ENCODE data around the gene ZNF511. TPM values are rescaled to one million over a fixed set of nuclear protein-coding genes. Genes with fewer than 3 reads are reported as not detected.

Gene ZNF511
- total RNA-seq, 2 experiments from 2014 or later: 48.7 to 51.5 TPM

DNA sequence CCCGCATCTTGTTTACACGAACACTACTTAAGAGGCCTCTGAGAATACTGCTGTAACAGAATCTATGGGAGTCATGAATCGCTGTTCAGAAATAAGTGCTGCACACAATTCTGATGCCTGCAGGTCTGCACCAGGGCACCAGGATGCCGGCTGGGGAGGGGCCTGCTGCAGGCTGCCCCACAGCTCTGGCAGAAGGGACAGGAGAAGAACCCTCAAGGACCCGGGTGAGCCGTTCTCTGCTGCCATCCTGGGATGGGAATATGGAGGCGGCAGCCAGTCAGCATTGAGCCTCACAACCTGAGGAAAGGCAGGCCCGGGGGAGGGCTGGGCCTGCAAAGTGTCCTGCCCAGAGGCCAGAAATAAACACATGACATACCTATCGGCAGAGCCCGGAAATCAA lies 11.2 kb upstream of the ZNF511 start:
- ChIA-PET CTCF (no interaction called here), POLR2A (no interaction called here)
- peaks cover 51% of the 10 kb centered on the region for H3K36me3 Mint-ChIP-seq

DNA sequence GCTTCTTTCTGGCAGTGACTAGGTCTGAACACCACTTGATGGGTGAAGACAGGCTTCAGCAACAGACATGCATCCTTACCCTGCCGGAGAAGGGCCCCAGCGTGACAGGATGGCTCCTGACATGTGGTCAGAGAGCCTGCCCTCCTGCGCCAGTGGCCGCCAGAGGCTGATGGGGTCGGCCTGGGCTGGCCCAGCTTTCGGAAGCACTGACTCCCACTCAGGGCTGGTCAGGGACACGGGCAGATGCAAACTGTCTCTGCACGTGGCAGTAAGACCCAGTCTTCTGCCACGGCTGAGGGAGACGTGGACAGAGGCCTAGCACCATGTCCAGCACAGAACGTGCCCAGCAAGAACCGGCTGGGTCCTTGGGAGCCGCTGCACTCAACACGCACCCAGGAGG lies 10.2 kb upstream of the ZNF511 start:
- Mint-ChIP-seq H3K9me3 (no peaks in the 10 kb centered on the region), H3K36me3 (peaks cover 50% of the 10 kb centered on the region), H3K27ac (no peak overlapping the region), H3K4me1 (ENCODE audit: low read depth) (peaks cover 5% of the 10 kb centered on the region), H3K4me3 (no peak overlapping the region), H3K27me3 (no peaks in the 10 kb centered on the region)
- DNase-seq: no peak
- CTCF ChIA-PET: interaction anchor here (1.1 kb wide), 1 partner anchor 31 kb away, joined by 4 read pairs; no protein-coding TSS in a partner anchor
- intact Hi-C loops (cut with micrococcal nuclease): no loop called here
- POLR2A ChIA-PET: no interaction called here

More for the DNA sequence above, 11.2 kb upstream of the ZNF511 start:
- H3K4me1 Mint-ChIP-seq (ENCODE audit: low read depth): peaks cover 11% of the 10 kb centered on the region
- no peaks in the 10 kb centered on the region for H3K9me3 Mint-ChIP-seq
- DNase-seq: no peak
- H3K27me3 Mint-ChIP-seq: no peaks in the 10 kb centered on the region
- intact Hi-C loops (cut with micrococcal nuclease): no loop called here
- H3K4me3 Mint-ChIP-seq: no peak overlapping the region
- H3K27ac Mint-ChIP-seq: no peak overlapping the region

DNA sequence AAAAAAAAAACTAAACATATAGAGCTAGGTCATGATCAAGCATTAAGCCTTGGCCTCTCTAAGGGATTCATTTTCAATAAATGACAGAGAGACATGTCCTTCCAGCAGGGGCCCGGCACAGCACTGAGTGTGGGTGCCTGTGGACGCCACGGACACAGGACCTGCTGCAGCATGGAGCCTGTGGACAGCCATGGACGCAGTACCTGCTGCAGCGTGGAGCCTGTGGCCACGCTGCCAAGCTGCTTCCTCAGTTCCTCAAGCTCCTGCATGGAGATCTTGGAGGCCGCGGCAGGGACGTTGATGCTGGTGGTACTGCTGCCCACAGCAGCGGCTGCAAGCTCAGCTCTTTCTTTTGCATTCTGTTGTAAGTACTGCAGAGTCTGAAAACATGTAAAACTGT lies 9.5 kb upstream of the ZNF511 start:
- CTCF ChIA-PET: interaction anchor here (1.1 kb wide), 1 partner anchor 30 kb away, joined by 4 read pairs; no protein-coding TSS in a partner anchor
- Mint-ChIP-seq H3K27ac (no peak overlapping the region), H3K4me1 (ENCODE audit: low read depth) (peaks cover 6% of the 10 kb centered on the region), H3K36me3 (peaks cover 45% of the 10 kb centered on the region), H3K4me3 (no peak overlapping the region), H3K9me3 (no peaks in the 10 kb centered on the region), H3K27me3 (no peaks in the 10 kb centered on the region)
- POLR2A ChIA-PET: interaction anchor here (1.4 kb wide), 1 partner anchor 20 kb away, joined by 4 read pairs; no protein-coding TSS in a partner anchor
- DNase-seq: no peak
- intact Hi-C loops (cut with micrococcal nuclease): no loop called here

GRCh38 chr10:133299738-133300137 lies 9.0 kb upstream of the ZNF511 start:
- Mint-ChIP-seq H3K4me3 (no peak overlapping the region), H3K27ac (no peak overlapping the region), H3K27me3 (no peaks in the 10 kb centered on the region), H3K36me3 (peaks cover 40% of the 10 kb centered on the region), H3K4me1 (ENCODE audit: low read depth) (peaks cover 8% of the 10 kb centered on the region), H3K9me3 (no peaks in the 10 kb centered on the region)
- intact Hi-C loops (cut with micrococcal nuclease): no loop called here
- POLR2A ChIA-PET: interaction anchor here (1.4 kb wide), 1 partner anchor 21 kb away, joined by 4 read pairs; no protein-coding TSS in a partner anchor
- DNase-seq: no peak
- CTCF ChIA-PET: interaction anchor here (1.1 kb wide), 1 partner anchor 30 kb away, joined by 4 read pairs; no protein-coding TSS in a partner anchor

DNA sequence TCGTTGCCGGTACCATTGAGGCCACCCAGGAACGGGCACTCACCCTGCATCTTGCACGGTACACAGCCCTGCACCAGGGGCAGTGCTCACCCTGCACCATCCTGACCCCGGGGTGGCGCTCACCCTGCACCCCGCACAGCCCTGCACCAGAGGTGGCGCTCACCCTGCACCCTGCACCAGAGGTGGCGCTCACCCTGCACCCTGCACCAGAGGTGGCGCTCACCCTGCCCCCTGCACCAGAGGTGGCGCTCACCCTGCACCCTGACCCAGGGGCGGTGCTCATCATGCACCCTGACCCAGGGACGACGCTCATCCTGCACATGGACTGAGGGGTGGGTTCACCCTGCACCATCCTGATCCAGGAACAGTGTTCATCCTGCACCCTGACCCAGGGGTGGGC lies 6.5 kb upstream of the ZNF511 start:
- ChIA-PET POLR2A (no interaction called here), CTCF (interaction anchor here (2.6 kb wide), 1 partner anchor 27 kb away, joined by 13 read pairs; no protein-coding TSS in a partner anchor)
- H3K27me3 Mint-ChIP-seq: no peaks in the 10 kb centered on the region
- peaks cover 34% of the 10 kb centered on the region for H3K36me3 Mint-ChIP-seq
- H3K4me3 Mint-ChIP-seq: no peak overlapping the region
- H3K4me1 Mint-ChIP-seq (ENCODE audit: low read depth): peaks cover 23% of the 10 kb centered on the region
- H3K27ac Mint-ChIP-seq: no peak overlapping the region
- intact Hi-C loops (cut with micrococcal nuclease): no loop called here
- H3K9me3 Mint-ChIP-seq: no peaks in the 10 kb centered on the region
- DNase-seq: no peak

GRCh38 chr10:133303206-133303605 lies 5.5 kb upstream of the ZNF511 start:
- Mint-ChIP-seq H3K4me3 (no peak overlapping the region), H3K27me3 (no peaks in the 10 kb centered on the region), H3K36me3 (peaks cover 29% of the 10 kb centered on the region), H3K9me3 (no peaks in the 10 kb centered on the region), H3K27ac (no peak overlapping the region), H3K4me1 (ENCODE audit: low read depth) (peaks cover 30% of the 10 kb centered on the region)
- ChIA-PET POLR2A (no interaction called here), CTCF (interaction anchor here (2.0 to 2.6 kb wide), 2 partner anchors 26 to 160 kb away, joined by 5 to 13 read pairs; no protein-coding TSS in a partner anchor)
- intact Hi-C loops (cut with micrococcal nuclease): no loop called here
- no peak for DNase-seq

DNA sequence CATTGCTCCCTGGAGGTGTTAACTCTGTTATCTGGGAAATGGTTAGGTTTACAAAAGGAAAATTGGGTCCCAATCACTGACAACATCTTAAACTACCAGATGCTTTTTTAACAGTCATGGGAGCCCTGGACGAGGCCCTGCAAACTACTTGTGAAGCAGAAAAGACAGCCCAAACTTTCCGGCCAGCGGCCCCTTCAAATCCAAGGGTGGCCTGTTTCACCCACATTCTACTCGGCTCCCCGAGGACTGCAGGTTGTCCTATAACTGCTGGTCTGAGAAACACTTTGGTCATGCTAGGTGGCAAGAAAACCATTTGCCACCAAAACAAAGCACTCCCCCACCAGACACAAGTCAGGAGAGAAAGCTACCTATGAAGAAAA lies 2.6 kb upstream of the ZNF511 start:
- CTCF ChIA-PET: no interaction called here
- H3K9me3 Mint-ChIP-seq: no peaks in the 10 kb centered on the region
- H3K27ac Mint-ChIP-seq: no peak overlapping the region
- H3K4me3 Mint-ChIP-seq: no peak overlapping the region
- H3K27me3 Mint-ChIP-seq: no peaks in the 10 kb centered on the region
- POLR2A ChIA-PET: no interaction called here
- peaks cover 30% of the 10 kb centered on the region for H3K4me1 Mint-ChIP-seq (ENCODE audit: low read depth)
- intact Hi-C loops (cut with micrococcal nuclease): loop anchor here (5.0 kb wide), 3 partner anchors 51 to 164 kb away; partner anchors contain the start of genes FUOM and PAOX
- no peak for DNase-seq
- H3K36me3 Mint-ChIP-seq: peaks cover 16% of the 10 kb centered on the region

DNA sequence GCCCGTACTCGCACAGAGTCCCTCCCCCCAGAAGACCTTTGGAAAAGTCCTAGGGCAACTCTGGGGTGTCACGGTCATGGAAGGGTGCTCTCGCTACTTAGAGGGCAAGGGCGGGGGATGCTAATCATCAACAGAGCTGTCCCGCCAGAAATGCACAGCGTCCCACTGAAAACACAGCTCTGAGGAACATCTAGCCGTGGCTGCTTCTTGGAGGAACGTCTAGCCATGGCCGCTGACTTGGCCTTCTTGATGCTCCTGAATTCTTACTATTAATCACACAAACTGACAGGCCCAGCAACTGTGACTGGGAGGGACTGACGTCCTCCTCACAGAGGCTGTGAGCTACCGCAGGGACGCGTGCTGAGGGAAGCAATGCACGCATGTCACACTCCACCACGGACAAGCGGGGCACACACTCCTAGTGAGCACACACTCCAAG lies 1.8 kb upstream of the ZNF511 start:
- H3K9me3 Mint-ChIP-seq: no peaks in the 10 kb centered on the region
- H3K27me3 Mint-ChIP-seq: no peaks in the 10 kb centered on the region
- peaks cover 16% of the 10 kb centered on the region for H3K36me3 Mint-ChIP-seq
- POLR2A ChIA-PET: interaction anchor here (1.2 to 1.7 kb wide), 4 partner anchors 29 to 48 kb away, joined by 4 to 7 read pairs (median 6); no protein-coding TSS in a partner anchor
- CTCF ChIA-PET: interaction anchor here (0.7 to 2.2 kb wide), 17 partner anchors 11 to 310 kb away, joined by 3 to 18 read pairs (median 4); no protein-coding TSS in a partner anchor
- intact Hi-C loops (cut with micrococcal nuclease): loop anchor here (5.0 kb wide), 3 partner anchors 50 to 165 kb away; partner anchors contain the start of genes FUOM and PAOX
- peak overlapping the region; percentile 97 for H3K27ac Mint-ChIP-seq
- no peak for DNase-seq
- peaks cover 30% of the 10 kb centered on the region for H3K4me1 Mint-ChIP-seq (ENCODE audit: low read depth)
- peak overlapping the region; percentile 97 for H3K4me3 Mint-ChIP-seq

- ChIA-PET POLR2A (interaction anchor here (0.9 to 1.7 kb wide), 5 partner anchors 30 to 168 kb away, joined by 3 to 7 read pairs (median 6); no protein-coding TSS in a partner anchor), CTCF (interaction anchor here (0.6 to 2.2 kb wide), 23 partner anchors 12 to 309 kb away, joined by 3 to 18 read pairs (median 4); partner anchors contain the start of gene ADAM8)
- Mint-ChIP-seq H3K27me3 (no peaks in the 10 kb centered on the region), H3K36me3 (peaks cover 14% of the 10 kb centered on the region), H3K4me1 (ENCODE audit: low read depth) (peaks cover 30% of the 10 kb centered on the region), H3K4me3 (peak overlapping the region; percentile 97), H3K9me3 (no peaks in the 10 kb centered on the region), H3K27ac (peak overlapping the region; percentile 97)
- peak; percentile 92 for DNase-seq
- intact Hi-C loops (cut with micrococcal nuclease): loop anchor here (1.0 to 5.0 kb wide), 6 partner anchors 33 to 975 kb away; partner anchors contain the start of genes FUOM, LRRC27 and PAOX
Measured at GRCh38 chr10:133307776-133308420, 816 bp upstream of the ZNF511 start.

DNA sequence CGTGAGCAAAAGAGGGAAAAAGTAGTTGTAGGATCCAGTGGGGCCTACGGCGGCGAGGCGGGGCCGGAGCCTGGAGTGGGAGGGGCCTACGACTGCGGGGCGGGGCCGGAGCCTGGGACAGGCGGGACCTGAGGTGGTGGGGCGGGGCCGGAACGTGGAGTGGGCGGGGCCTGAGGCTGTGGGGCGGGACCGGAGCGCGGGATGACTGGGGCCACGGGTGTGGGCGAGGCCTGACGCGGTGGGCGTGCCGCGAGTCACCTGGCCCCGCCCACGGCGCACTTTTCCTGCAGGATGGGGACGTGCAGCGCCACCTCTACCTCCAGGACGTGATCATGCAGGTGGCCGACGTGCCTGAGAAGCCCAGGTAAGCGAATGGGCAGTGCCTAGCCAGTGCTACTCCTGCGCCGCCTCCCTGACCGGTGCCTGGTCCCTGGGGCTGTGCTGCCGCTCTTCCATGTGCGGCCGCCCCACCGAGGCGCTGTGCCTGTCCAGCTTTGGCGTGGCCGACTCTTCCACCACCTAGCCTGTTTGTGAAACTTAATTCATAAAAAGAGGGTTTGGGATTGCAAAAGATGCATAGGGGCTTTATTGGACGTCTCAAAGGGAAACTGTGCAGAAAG lies 496 bp downstream of the ZNF511 start:
- Mint-ChIP-seq H3K27ac (peak overlapping the region; percentile 82), H3K4me1 (ENCODE audit: low read depth) (peaks cover 25% of the 10 kb centered on the region), H3K36me3 (peaks cover 14% of the 10 kb centered on the region), H3K4me3 (peak overlapping the region; percentile 67), H3K27me3 (no peaks in the 10 kb centered on the region), H3K9me3 (no peaks in the 10 kb centered on the region)
- peak; percentile 96 for DNase-seq
- POLR2A ChIA-PET: no interaction called here
- CTCF ChIA-PET: interaction anchor here (0.9 to 1.4 kb wide), 2 partner anchors 34 to 166 kb away, joined by 3 to 4 read pairs; no protein-coding TSS in a partner anchor
- intact Hi-C loops (cut with micrococcal nuclease): loop anchor here (1.0 to 5.0 kb wide), 6 partner anchors 48 to 976 kb away; partner anchors contain the start of genes FUOM, LRRC27 and PAOX

- Mint-ChIP-seq H3K4me3 (peak overlapping the region; percentile 35), H3K4me1 (ENCODE audit: low read depth) (peaks cover 21% of the 10 kb centered on the region), H3K27ac (peak overlapping the region; percentile 42), H3K27me3 (no peaks in the 10 kb centered on the region), H3K9me3 (no peaks in the 10 kb centered on the region), H3K36me3 (peaks cover 14% of the 10 kb centered on the region)
- DNase-seq: no peak
- POLR2A ChIA-PET: no interaction called here
- CTCF ChIA-PET: interaction anchor here (0.9 to 1.4 kb wide), 3 partner anchors 20 to 166 kb away, joined by 3 to 4 read pairs (median 3); no protein-coding TSS in a partner anchor
- intact Hi-C loops (cut with micrococcal nuclease): loop anchor here (1.0 to 5.0 kb wide), 6 partner anchors 47 to 977 kb away; partner anchors contain the start of genes FUOM, LRRC27 and PAOX
Measured at GRCh38 chr10:133309720-133310398, 1.1 kb downstream of the ZNF511 start.
